GM12865 (cell line): ENCODE results near the gene PPP1R27.

Experiments
- DNase-seq: peaks from one replicate; pipeline ENCODE4 v3.0.0; 2010; ENCODE audit warnings: low read depth
- H3K4me3 ChIP-seq: 2 replicates; pipeline ENCODE4 v1.5.1; 2011; ENCODE audit warnings: mild to moderate bottlenecking, low read depth, low read length, control low read depth
- CTCF ChIP-seq: IDR thresholded peaks from 2 replicates; pipeline ENCODE4 v1.5.1; 2011; ENCODE audit warnings: low read length, control low read depth, low read depth, inconsistent platforms; ENCODE audit not compliant: insufficient read depth; ENCODE audit errors: missing control alignments

PPP1R27 gene

GRCh38 chr17:81852237-81852636 is 17.4 kb upstream of the PPP1R27 start:
- no peak for TF ChIP-seq CTCF
- DNase-seq, result no peak
- H3K4me3 ChIP-seq, result no peak overlapping the region

DNA sequence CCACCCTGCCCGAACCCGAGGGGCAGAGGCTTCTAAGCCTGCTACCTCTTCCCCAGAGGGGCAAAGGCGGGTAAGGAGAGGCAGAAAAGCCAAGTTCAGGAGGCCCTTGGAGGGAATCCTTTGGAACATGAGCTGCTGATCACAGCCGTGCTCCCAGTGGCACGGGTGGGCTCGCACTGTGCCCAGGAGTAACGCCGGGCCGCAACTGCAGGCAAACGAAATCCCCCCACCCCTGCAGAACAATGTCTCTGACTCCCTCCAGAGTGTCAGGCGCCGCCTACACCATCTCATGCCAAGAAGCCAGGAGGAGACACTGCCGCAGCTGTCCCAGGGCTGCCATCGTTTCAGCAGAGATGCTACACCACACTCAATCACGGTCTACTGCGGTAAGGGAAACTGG is 16.6 kb upstream of the PPP1R27 start:
- DNase-seq, result no peak
- TF ChIP-seq CTCF, result no peak
- H3K4me3 ChIP-seq, result no peak overlapping the region

DNA sequence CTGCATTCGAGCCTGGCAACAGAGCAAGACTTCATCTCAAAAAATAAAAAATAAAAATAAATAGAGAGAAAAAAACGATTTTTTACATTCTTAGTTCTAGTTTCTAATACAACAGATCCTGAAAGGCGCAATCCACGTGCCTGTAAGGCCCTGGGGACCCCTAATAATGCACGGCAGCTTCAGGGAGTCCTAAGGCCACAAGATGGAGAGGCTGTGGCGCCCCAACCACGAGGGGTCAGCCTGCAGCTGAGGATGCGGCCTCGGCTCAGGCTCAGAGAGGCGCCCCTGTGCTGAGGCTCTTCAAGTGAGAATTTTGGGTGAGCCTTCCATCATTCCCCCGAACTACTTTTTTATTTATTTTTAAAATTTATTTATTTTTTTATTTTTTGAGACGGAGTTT is 14.6 kb upstream of the PPP1R27 start:
- DNase-seq, result no peak
- no peak overlapping the region for H3K4me3 ChIP-seq
- no peak for TF ChIP-seq CTCF

- H3K4me3 ChIP-seq, result no peak overlapping the region
- DNase-seq, result no peak
- no peak for TF ChIP-seq CTCF
Measured at GRCh38 chr17:81846743-81847689, 12.2 kb upstream of the PPP1R27 start.

DNA sequence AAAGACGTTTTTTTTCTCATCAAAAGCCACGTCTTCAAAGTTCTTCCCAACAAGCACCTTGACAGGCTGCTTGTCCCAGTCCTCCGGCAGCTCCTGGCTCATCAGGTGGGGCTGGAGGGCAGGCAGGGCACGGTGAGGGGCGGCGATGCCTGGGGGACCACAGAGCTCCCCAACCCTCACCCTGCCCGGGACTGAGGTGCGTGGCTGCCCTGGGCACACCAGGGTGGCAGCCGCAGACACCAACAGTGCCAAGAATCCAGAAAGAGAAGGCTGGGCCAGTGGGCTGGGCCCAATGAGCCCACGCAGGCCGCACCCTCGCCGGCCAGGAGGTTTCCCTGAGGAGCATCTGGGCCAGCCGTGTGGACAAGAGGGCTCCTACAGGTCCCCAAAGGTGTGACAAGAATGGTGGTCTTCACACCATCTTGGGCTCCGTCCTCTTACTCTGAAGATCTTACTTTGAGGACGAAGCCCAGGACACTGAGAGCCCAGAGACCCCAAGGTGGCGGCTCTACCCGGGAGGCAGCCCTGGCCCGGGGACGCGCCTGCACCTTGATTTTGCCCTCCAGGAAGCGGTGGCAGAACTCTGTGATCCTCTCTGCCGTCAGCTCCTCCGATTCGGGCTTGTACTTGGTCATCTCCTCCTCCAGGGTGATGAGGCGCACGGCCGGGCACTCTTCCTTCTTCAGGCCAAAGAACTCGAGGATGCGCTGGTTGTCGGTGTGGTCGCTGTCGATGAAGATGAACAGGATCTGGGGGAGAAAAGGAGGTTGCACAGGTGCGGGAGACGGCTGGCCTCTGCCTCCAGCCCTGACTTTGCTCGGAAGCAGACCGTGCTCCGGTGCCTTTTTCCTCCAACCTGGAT is 11.3 kb upstream of the PPP1R27 start:
- H3K4me3 ChIP-seq, result no peak overlapping the region
- no peak for TF ChIP-seq CTCF
- no peak for DNase-seq

DNA sequence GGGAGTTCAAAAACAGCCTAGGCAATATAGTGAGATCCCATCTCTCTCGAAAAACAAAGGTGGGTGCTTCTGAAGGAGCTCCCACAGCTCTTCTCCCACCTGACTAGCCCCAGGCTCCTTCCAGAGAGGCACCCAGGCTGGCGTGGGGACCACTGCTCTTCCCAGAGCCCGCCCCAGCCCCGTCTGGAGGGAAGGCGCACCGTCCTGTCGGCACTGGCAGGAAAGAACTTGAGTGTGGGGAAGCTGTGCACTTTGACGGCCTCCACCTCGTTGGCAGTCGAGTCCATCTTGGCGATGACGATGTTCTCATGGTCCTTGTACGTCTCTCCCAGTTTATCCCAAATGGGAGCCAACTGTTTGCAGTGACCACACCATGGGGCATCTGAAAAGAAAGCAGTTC is 10.5 kb upstream of the PPP1R27 start:
- no peak for DNase-seq
- no peak overlapping the region for H3K4me3 ChIP-seq
- TF ChIP-seq CTCF, result no peak
